GM18520 (cell line): Measurements from ENCODE around the gene TRPM3.

ENCODE experiments used
- ATAC-seq: cut with Tn5 transposase; IDR thresholded peaks from one replicate; pipeline ENCODE4 v1.9.1; 2021; ENCODE audit not compliant: unreplicated experiment

TRPM3 gene

GRCh38 chr9:71121275-71122021 is at the start of gene TRPM3:
TRPM3 (minus strand) TSS chr9:71121621; CDS start chr9:71121354, 267 bp downstream.
- ATAC-seq = no peak

- no peak for ATAC-seq
Observed at GRCh38 chr9:71168418-71168817, 47.0 kb upstream of the TRPM3 start.

- ATAC-seq = no peak
Observed at GRCh38 chr9:71162126-71162525, 40.7 kb upstream of the TRPM3 start.

GRCh38 chr9:71157731-71158130 is 36.3 kb upstream of the TRPM3 start:
- no peak for ATAC-seq

GRCh38 chr9:71147368-71147767 is 25.9 kb upstream of the TRPM3 start:
- ATAC-seq = no peak

GRCh38 chr9:71146511-71146910 is 25.1 kb upstream of the TRPM3 start:
- no peak for ATAC-seq

- ATAC-seq = no peak
Observed at GRCh38 chr9:71145179-71145578, 23.8 kb upstream of the TRPM3 start.

- no peak for ATAC-seq
Observed at GRCh38 chr9:71144495-71144894, 23.1 kb upstream of the TRPM3 start.

- ATAC-seq = no peak
Observed at GRCh38 chr9:71136696-71137095, 15.3 kb upstream of the TRPM3 start.

- no peak for ATAC-seq
Observed at GRCh38 chr9:71131145-71131544, 9.7 kb upstream of the TRPM3 start.

- no peak for ATAC-seq
Observed at GRCh38 chr9:71130521-71130920, 9.1 kb upstream of the TRPM3 start.

GRCh38 chr9:71128796-71129195 is 7.4 kb upstream of the TRPM3 start:
- no peak for ATAC-seq

GRCh38 chr9:71127301-71127700 is 5.9 kb upstream of the TRPM3 start:
- no peak for ATAC-seq

- ATAC-seq = no peak
Observed at GRCh38 chr9:71122421-71122820, 1.0 kb upstream of the TRPM3 start.

- no peak for ATAC-seq
Observed at GRCh38 chr9:71122022-71122275, 528 bp upstream of the TRPM3 start.

- no peak for ATAC-seq
Observed at GRCh38 chr9:71120501-71121247, 747 bp downstream of the TRPM3 start.

- ATAC-seq = no peak
Observed at GRCh38 chr9:71119746-71120145, 1.7 kb downstream of the TRPM3 start.

- no peak for ATAC-seq
Observed at GRCh38 chr9:71118324-71118723, 3.1 kb downstream of the TRPM3 start.

- ATAC-seq = no peak
Observed at GRCh38 chr9:71115448-71115975, 5.9 kb downstream of the TRPM3 start.

GRCh38 chr9:71112866-71113265 is 8.6 kb downstream of the TRPM3 start:
- ATAC-seq = no peak

- no peak for ATAC-seq
Observed at GRCh38 chr9:71108937-71109336, 12.5 kb downstream of the TRPM3 start.

- no peak for ATAC-seq
Observed at GRCh38 chr9:71106992-71107391, 14.4 kb downstream of the TRPM3 start.
